H9 (cell line): ENCODE results near the gene SLAMF6. TPM values are rescaled to one million over a fixed set of nuclear protein-coding genes. Genes with fewer than 3 reads are reported as not detected.
A peak's percentile ranks its signal among the peaks of the same experiment; 100 is the strongest.

ENCODE experiments used
- DNase-seq: peaks from one replicate; pipeline ENCODE4 v3.0.0-alpha.2; 2017
- H2AFZ ChIP-seq: one replicate; pipeline ENCODE4 v1.6.1; 2013; ENCODE audit warnings: mild to moderate bottlenecking, low read length, control low read depth, moderate library complexity
- H2AK5ac ChIP-seq: 2 replicates; pipeline ENCODE4 v1.6.1; 2013; ENCODE audit warnings: low read length, control low read depth, mixed read lengths; ENCODE audit not compliant: insufficient read length
- H2BK120ac ChIP-seq: one replicate; pipeline ENCODE4 v1.6.1; 2013; ENCODE audit warnings: low read depth, mild to moderate bottlenecking, low read length, control low read depth, inconsistent platforms; ENCODE audit not compliant: poor library complexity, severe bottlenecking
- H2BK12ac ChIP-seq: 2 replicates; pipeline ENCODE4 v1.6.1; 2013; ENCODE audit warnings: low read length, control low read depth, mixed read lengths, low read depth; ENCODE audit not compliant: insufficient read length
- H2BK15ac ChIP-seq: 2 replicates; pipeline ENCODE4 v1.6.1; 2013; ENCODE audit warnings: low read depth, low read length, control low read depth
- H2BK20ac ChIP-seq: one replicate; pipeline ENCODE4 v1.6.1; 2013; ENCODE audit warnings: low read depth, mild to moderate bottlenecking, low read length, control low read depth, inconsistent platforms; ENCODE audit not compliant: poor library complexity, severe bottlenecking
- H2BK5ac ChIP-seq: 2 replicates; pipeline ENCODE4 v1.6.1; 2013; ENCODE audit warnings: low read length, control low read depth, mixed read lengths; ENCODE audit not compliant: insufficient read length
- H3K14ac ChIP-seq: 2 replicates; pipeline ENCODE4 v1.6.1; 2013; ENCODE audit warnings: low read length, control low read depth; ENCODE audit not compliant: insufficient read depth
- H3K18ac ChIP-seq: 2 replicates; pipeline ENCODE4 v1.6.1; 2013; ENCODE audit warnings: low read depth, mild to moderate bottlenecking, mixed read lengths, low read length, control low read depth; ENCODE audit not compliant: insufficient read length
- H3K23ac ChIP-seq: 2 replicates; pipeline ENCODE4 v1.6.1; 2013; ENCODE audit warnings: low read length, control low read depth, mixed read lengths, low read depth; ENCODE audit not compliant: insufficient read length
- H3K23me2 ChIP-seq: 2 replicates; pipeline ENCODE4 v1.6.1; 2013; ENCODE audit warnings: low read depth, mild to moderate bottlenecking, mixed read lengths, low read length, control low read depth; ENCODE audit not compliant: insufficient read length, poor library complexity, severe bottlenecking
- H3K27ac ChIP-seq: 2 replicates; pipeline ENCODE4 v1.5.1; 2013; ENCODE audit warnings: low read length, control low read depth, mixed read lengths, low read depth; ENCODE audit not compliant: insufficient read length
- H3K27me3 ChIP-seq: 2 replicates; pipeline ENCODE4 v1.6.1; 2013; ENCODE audit warnings: low read length, control low read depth, inconsistent platforms; ENCODE audit not compliant: insufficient read depth
- H3K4ac ChIP-seq: 2 replicates; pipeline ENCODE4 v1.6.1; 2013; ENCODE audit warnings: low read depth, mild to moderate bottlenecking, control low read depth, inconsistent platforms, low read length, moderate library complexity
- H3K4me1 ChIP-seq: 2 replicates; pipeline ENCODE4 v1.6.1; 2013; ENCODE audit warnings: low read length, control low read depth, inconsistent platforms; ENCODE audit not compliant: insufficient read depth
- H3K4me2 ChIP-seq: 2 replicates; pipeline ENCODE4 v1.6.1; 2013; ENCODE audit warnings: low read length, control low read depth, mixed read lengths; ENCODE audit not compliant: insufficient read length, insufficient read depth
- H3K56ac ChIP-seq: 2 replicates; pipeline ENCODE4 v1.6.1; 2013; ENCODE audit warnings: low read depth, mild to moderate bottlenecking, mixed read lengths, low read length, control low read depth; ENCODE audit not compliant: insufficient read length
- H3K79me1 ChIP-seq: 2 replicates; pipeline ENCODE4 v1.6.1; 2013; ENCODE audit warnings: low read depth, mild to moderate bottlenecking, moderate library complexity, low read length, control low read depth, inconsistent platforms; ENCODE audit not compliant: insufficient read depth, poor library complexity, severe bottlenecking
- H3K79me2 ChIP-seq: 2 replicates; pipeline ENCODE4 v1.6.1; 2013; ENCODE audit warnings: low read length, control low read depth, inconsistent platforms; ENCODE audit not compliant: insufficient read depth
- H3K9ac ChIP-seq: 2 replicates; pipeline ENCODE4 v1.6.1; 2013; ENCODE audit warnings: low read length, control low read depth, mixed read lengths; ENCODE audit not compliant: insufficient read length; ENCODE audit errors: extremely low read depth
- H3K9me3 ChIP-seq: one replicate; pipeline ENCODE4 v1.6.1; 2013; ENCODE audit warnings: low read depth, low read length, inconsistent platforms; ENCODE audit not compliant: control insufficient read depth
- H3T11ph ChIP-seq: one replicate; pipeline ENCODE4 v1.6.1; 2013; ENCODE audit warnings: mild to moderate bottlenecking, low read length, control low read depth, inconsistent platforms
- H4K20me1 ChIP-seq: one replicate; pipeline ENCODE4 v1.6.1; 2013; ENCODE audit not compliant: control insufficient read depth, insufficient read length, insufficient read depth
- H4K5ac ChIP-seq: 2 replicates; pipeline ENCODE4 v1.6.1; 2013; ENCODE audit warnings: low read depth, mild to moderate bottlenecking, mixed read lengths, low read length, control low read depth; ENCODE audit not compliant: insufficient read length
- H4K8ac ChIP-seq: replicated peaks from 2 replicates; pipeline ENCODE4 v1.6.1; 2013; ENCODE audit warnings: low read length, control low read depth, mixed read lengths, low read depth; ENCODE audit not compliant: insufficient read length
- H4K91ac ChIP-seq: 2 replicates; pipeline ENCODE4 v1.6.1; 2013; ENCODE audit warnings: low read depth, mild to moderate bottlenecking, moderate library complexity, mixed read lengths, low read length, control low read depth; ENCODE audit not compliant: insufficient read length
- H3K27ac Mint-ChIP-seq, 3 experiments: 2 replicates in 2 of 3; 3 replicates in 1 of 3; pipeline ENCODE4 v1.8.0; 2020 to 2021; ENCODE audit warnings: mixed read lengths in 3 of 3, mild to moderate bottlenecking in 1 of 3, moderate library complexity in 1 of 3
- H3K27me3 Mint-ChIP-seq: 2 replicates; pipeline ENCODE4 v1.8.0; 2021; ENCODE audit warnings: low read depth, mild to moderate bottlenecking, moderate library complexity, mixed read lengths
- H3K36me3 Mint-ChIP-seq, 3 experiments: 2 replicates in 2 of 3; 3 replicates in 1 of 3; pipeline ENCODE4 v1.8.0; 2020 to 2021; ENCODE audit warnings: low read depth in 3 of 3, mixed read lengths in 3 of 3; ENCODE audit not compliant: insufficient read depth in 1 of 3
- H3K4me1 Mint-ChIP-seq, 2 experiments: 2 replicates each; pipeline ENCODE4 v1.8.0; 2020; ENCODE audit warnings: mixed read lengths in 2 of 2
- H3K4me3 Mint-ChIP-seq, 2 experiments: 2 replicates in 1 of 2; 3 replicates in 1 of 2; pipeline ENCODE4 v1.8.0; 2020 to 2021; ENCODE audit warnings: mild to moderate bottlenecking in 2 of 2, mixed read lengths in 2 of 2, moderate library complexity in 1 of 2
- H3K9me3 Mint-ChIP-seq, 2 experiments: 2 replicates in 1 of 2; 3 replicates in 1 of 2; pipeline ENCODE4 v1.8.0; 2020; ENCODE audit warnings: mild to moderate bottlenecking in 2 of 2, mixed read lengths in 2 of 2, moderate library complexity in 1 of 2
- CTCF ChIP-seq: fragments of 200-600 bp; sonication (generic); conservative IDR thresholded peaks from 3 replicates; pipeline ENCODE4 v1.8.0; 2021; ENCODE audit warnings: antibody characterized with exemption, mild to moderate bottlenecking
- WGBS: extraction: QIAGEN DNeasy Blood & Tissue Kit; methylation state at CpG from one replicate; pipeline ENCODE4 v1.1.7; 2013; ENCODE audit warnings: missing lambda C conversion rate, low lambda C conversion rate, mixed read lengths; ENCODE audit not compliant: insufficient read length; ENCODE audit errors: extremely low coverage; 5-methylcytosine and 5-hydroxymethylcytosine counted together
- total RNA-seq: library from RNA; stranded (reverse); gene quantifications from 2 replicates; pipeline ENCODE4 v1.2.1, GENCODE V29; 2021

The SLAMF6 gene
- total RNA-seq, 1 experiment from 2014 or later: not detected

GRCh38 chr1:160494620-160495019 is 28.4 kb downstream of the SLAMF6 start:
- no peak overlapping the region for H3K9ac ChIP-seq
- H3K79me2 ChIP-seq: no peaks in the 10 kb centered on the region
- peak; percentile 42 for DNase-seq
- H2BK12ac ChIP-seq: no peak overlapping the region
- H3K56ac ChIP-seq: no peak overlapping the region
- no peak overlapping the region for H2BK15ac ChIP-seq
- H3K79me1 ChIP-seq: no peaks in the 10 kb centered on the region
- H3K27me3 Mint-ChIP-seq: no peaks in the 10 kb centered on the region; the same call in none of the 2 replicates
- H3K23me2 ChIP-seq: no peaks in the 10 kb centered on the region
- no peaks in the 10 kb centered on the region for H3K4me1 ChIP-seq
- H2BK20ac ChIP-seq: no peak overlapping the region
- H3K27ac ChIP-seq: no peak overlapping the region
- peaks cover 1 to 9% (median 7%) of the 10 kb centered on the region in 3 experiments; a peak in 3 of 7 replicates for H3K36me3 Mint-ChIP-seq
- H3K9me3 ChIP-seq: no peaks in the 10 kb centered on the region
- H2BK120ac ChIP-seq: no peak overlapping the region
- H3K14ac ChIP-seq: no peak overlapping the region
- no peak overlapping the region for H4K8ac ChIP-seq
- H3K4me3 Mint-ChIP-seq: no peak overlapping the region
- no peak overlapping the region for H4K91ac ChIP-seq
- no peak overlapping the region for H3K4ac ChIP-seq
- H3K4me2 ChIP-seq: no peak overlapping the region
- no peak overlapping the region for H3K27ac Mint-ChIP-seq
- H2AK5ac ChIP-seq: no peak overlapping the region
- no peak overlapping the region for H3T11ph ChIP-seq
- no peak overlapping the region for H3K18ac ChIP-seq
- no peak overlapping the region for H2BK5ac ChIP-seq
- peaks cover 9 to 12% of the 10 kb centered on the region in 2 experiments for H3K4me1 Mint-ChIP-seq
- H4K5ac ChIP-seq: no peak overlapping the region
- WGBS: no CpG with 5 or more reads among the region's 3 CpGs
- H3K9me3 Mint-ChIP-seq: peaks cover 14% of the 10 kb centered on the region in 2 experiments
- H3K23ac ChIP-seq: no peak overlapping the region
- no peaks in the 10 kb centered on the region for H4K20me1 ChIP-seq
- no peaks in the 10 kb centered on the region for H3K27me3 ChIP-seq
- no peak overlapping the region for H2AFZ ChIP-seq
- peak; percentile 62 for TF ChIP-seq CTCF
